CD8-positive, alpha-beta memory T cell (primary cell): ENCODE measurements around the gene NOD2. TPM values are rescaled to one million over a fixed set of nuclear protein-coding genes. Genes with fewer than 3 reads are reported as not detected.

Experiments
- CTCF ChIA-PET: fragments of 350-600 bp; sonication (Branson Sonifier 250); formaldehyde crosslinking; loops from one replicate; lab custom pipeline; 2021; ENCODE audit warnings: antibody characterized with exemption; lab: Charles Lee
- POLR2A ChIA-PET: fragments of 350-600 bp; sonication (Branson Sonifier 250); formaldehyde crosslinking; loops from one replicate; lab custom pipeline; 2021; ENCODE audit warnings: antibody characterized with exemption; lab: Charles Lee
- DNase-seq, 5 donors: peaks; one replicate each; pipeline versions ENCODE4 v3.0.0 to v3.0.0-alpha.2; 2020 to 2022; ENCODE audit warnings: mixed read lengths in 1 of 5
- H3K27ac ChIP-seq: one replicate; pipeline ENCODE4 v1.7.0; 2013; ENCODE audit warnings: low read depth, mild to moderate bottlenecking, low read length, moderate library complexity
- H3K27me3 ChIP-seq: 2 replicates; pipeline ENCODE4 v1.7.0; 2013; ENCODE audit warnings: low read length, mild to moderate bottlenecking; ENCODE audit not compliant: insufficient read depth, poor library complexity, severe bottlenecking
- H3K36me3 ChIP-seq: 2 replicates; pipeline ENCODE4 v1.7.0; 2013; ENCODE audit warnings: mild to moderate bottlenecking, low read length, moderate library complexity; ENCODE audit not compliant: insufficient read depth
- H3K4me1 ChIP-seq: 2 replicates; pipeline ENCODE4 v1.7.0; 2013; ENCODE audit warnings: mild to moderate bottlenecking, low read length, moderate library complexity; ENCODE audit not compliant: insufficient read depth
- H3K4me3 ChIP-seq: 2 replicates; pipeline ENCODE4 v1.7.0; 2013; ENCODE audit warnings: mild to moderate bottlenecking, low read length
- H3K9me3 ChIP-seq: 2 replicates; pipeline ENCODE4 v1.7.0; 2013; ENCODE audit warnings: mild to moderate bottlenecking, low read length
- H3K27ac Mint-ChIP-seq, 8 donors: one replicate each; pipeline ENCODE4 v1.8.0; 2020 to 2021; ENCODE audit warnings: mixed read lengths in 8 of 8, mild to moderate bottlenecking in 6 of 8, inconsistent platforms in 3 of 8, moderate library complexity in 3 of 8
- H3K27me3 Mint-ChIP-seq, 2 donors: one replicate each; pipeline ENCODE4 v1.8.0; 2020 to 2021; ENCODE audit warnings: mixed read lengths in 2 of 2, mild to moderate bottlenecking in 1 of 2, moderate library complexity in 1 of 2
- H3K36me3 Mint-ChIP-seq, 3 donors: one replicate each; pipeline ENCODE4 v1.8.0; 2020 to 2021; ENCODE audit warnings: mixed read lengths in 3 of 3, inconsistent platforms in 1 of 3, mild to moderate bottlenecking in 1 of 3
- H3K4me1 Mint-ChIP-seq, 3 donors: one replicate each; pipeline ENCODE4 v1.8.0; 2020 to 2021; ENCODE audit warnings: mixed read lengths in 3 of 3, inconsistent platforms in 1 of 3, mild to moderate bottlenecking in 1 of 3
- H3K4me3 Mint-ChIP-seq, 7 donors: one replicate each; pipeline ENCODE4 v1.8.0; 2020 to 2021; ENCODE audit warnings: mixed read lengths in 7 of 7, mild to moderate bottlenecking in 6 of 7, moderate library complexity in 4 of 7, inconsistent platforms in 2 of 7
- H3K9me3 Mint-ChIP-seq, 5 donors: one replicate each; pipeline ENCODE4 v1.8.0; 2020 to 2022; ENCODE audit warnings: mixed read lengths in 5 of 5, mild to moderate bottlenecking in 3 of 5, moderate library complexity in 2 of 5, inconsistent platforms in 1 of 5
- polyA plus RNA-seq: library from polyadenylated mRNA; unstranded; fragments of 300-500 nt; fragmentation: Illumina TruSeq; gene quantifications from one replicate; pipeline ENCODE4 v1.2.3, GENCODE V29; 2021
- total RNA-seq, 2 experiments: library from RNA; stranded (reverse); gene quantifications; one replicate each; pipeline ENCODE4 v1.2.3, GENCODE V29; 2021

The NOD2 gene
- total and polyA plus RNA-seq, 3 experiments from 2014 or later = 1.8 to 1.9 (median 1.8) TPM

- Mint-ChIP-seq H3K27me3 (peaks cover 0 to 1% of the 10 kb centered on the region in 2 donors), H3K4me1 (peaks cover 6 to 21% (median 16%) of the 10 kb centered on the region in 3 donors)
- CTCF ChIA-PET = no interaction called here
Measured at GRCh38 chr16:50711862-50712559, 18.6 kb downstream of the NOD2 start.

GRCh38 chr16:50712560-50712898 is 19.1 kb downstream of the NOD2 start:
- Mint-ChIP-seq H3K9me3 (no peaks in the 10 kb centered on the region), H3K36me3 (peaks cover 0 to 16% (median 6%) of the 10 kb centered on the region in 3 donors), H3K27me3 (no peaks in the 10 kb centered on the region), H3K27ac (peak overlapping the region in 1 of 8 donors; percentile 68), H3K4me3 (no peak overlapping the region), H3K4me1 (peaks cover 6 to 20% (median 16%) of the 10 kb centered on the region in 3 donors)
- Histone ChIP-seq H3K4me3 (no peak overlapping the region), H3K27me3 (no peaks in the 10 kb centered on the region), H3K4me1 (peaks cover 11% of the 10 kb centered on the region), H3K27ac (no peak overlapping the region), H3K9me3 (no peaks in the 10 kb centered on the region), H3K36me3 (no peaks in the 10 kb centered on the region)
- CTCF ChIA-PET = no interaction called here
- POLR2A ChIA-PET = no interaction called here
- DNase-seq = no peak

More at GRCh38 chr16:50711862-50712559, 18.6 kb downstream of the NOD2 start:
- Mint-ChIP-seq H3K36me3 (peaks cover 0 to 14% (median 6%) of the 10 kb centered on the region in 3 donors), H3K27ac (peak overlapping the region in 1 of 8 donors; percentile 68), H3K4me3 (no peak overlapping the region), H3K9me3 (no peaks in the 10 kb centered on the region)
- H3K27me3 ChIP-seq = no peaks in the 10 kb centered on the region
- no peak overlapping the region for H3K4me3 ChIP-seq
- no peak for DNase-seq
- H3K4me1 ChIP-seq = peaks cover 11% of the 10 kb centered on the region
- H3K27ac ChIP-seq = no peak overlapping the region
- POLR2A ChIA-PET = no interaction called here
- H3K9me3 ChIP-seq = no peaks in the 10 kb centered on the region
- H3K36me3 ChIP-seq = no peaks in the 10 kb centered on the region

GRCh38 chr16:50712956-50713355 is 19.6 kb downstream of the NOD2 start:
- no peak overlapping the region for H3K4me3 ChIP-seq
- no peak overlapping the region for H3K27ac Mint-ChIP-seq
- no peaks in the 10 kb centered on the region for H3K27me3 ChIP-seq
- H3K9me3 ChIP-seq = no peaks in the 10 kb centered on the region
- no peaks in the 10 kb centered on the region for H3K36me3 ChIP-seq
- ChIA-PET CTCF (no interaction called here), POLR2A (no interaction called here)
- peaks cover 0 to 16% (median 6%) of the 10 kb centered on the region in 3 donors for H3K36me3 Mint-ChIP-seq
- no peak for DNase-seq
- peaks cover 7 to 16% (median 15%) of the 10 kb centered on the region in 3 donors for H3K4me1 Mint-ChIP-seq
- no peak overlapping the region for H3K4me3 Mint-ChIP-seq
- H3K9me3 Mint-ChIP-seq = no peaks in the 10 kb centered on the region
- no peak overlapping the region for H3K27ac ChIP-seq
- peaks cover 11% of the 10 kb centered on the region for H3K4me1 ChIP-seq
- no peaks in the 10 kb centered on the region for H3K27me3 Mint-ChIP-seq

GRCh38 chr16:50717091-50717490 is 23.7 kb downstream of the NOD2 start:
- Histone ChIP-seq H3K36me3 (no peaks in the 10 kb centered on the region), H3K4me3 (no peak overlapping the region), H3K4me1 (peaks cover 22% of the 10 kb centered on the region), H3K27me3 (no peaks in the 10 kb centered on the region), H3K27ac (no peak overlapping the region), H3K9me3 (no peaks in the 10 kb centered on the region)
- Mint-ChIP-seq H3K27me3 (no peaks in the 10 kb centered on the region), H3K36me3 (peaks cover 0 to 8% (median 2%) of the 10 kb centered on the region in 3 donors), H3K4me3 (no peak overlapping the region), H3K4me1 (peaks cover 18 to 25% (median 24%) of the 10 kb centered on the region in 3 donors), H3K9me3 (no peaks in the 10 kb centered on the region), H3K27ac (peak overlapping the region in 2 of 8 donors; percentile 0 to 65)
- no peak for DNase-seq
- POLR2A ChIA-PET = interaction anchor here (1.4 kb wide), 1 partner anchor 27 kb away, joined by 3 read pairs; no protein-coding TSS in a partner anchor
- CTCF ChIA-PET = interaction anchor here (1.2 to 1.9 kb wide), 3 partner anchors 9 to 51 kb away, joined by 3 to 6 read pairs (median 4); no protein-coding TSS in a partner anchor

GRCh38 chr16:50717494-50717893 is 24.1 kb downstream of the NOD2 start:
- CTCF ChIA-PET = interaction anchor here (1.2 to 1.7 kb wide), 2 partner anchors 8 to 30 kb away, joined by 3 to 4 read pairs; no protein-coding TSS in a partner anchor
- Mint-ChIP-seq H3K4me1 (peaks cover 22 to 29% (median 28%) of the 10 kb centered on the region in 3 donors), H3K27me3 (no peaks in the 10 kb centered on the region), H3K9me3 (no peaks in the 10 kb centered on the region), H3K36me3 (peaks cover 0 to 5% (median 2%) of the 10 kb centered on the region in 3 donors), H3K4me3 (no peak overlapping the region), H3K27ac (peak overlapping the region in 3 of 8 donors; percentile 0 to 65 (median 9))
- Histone ChIP-seq H3K36me3 (no peaks in the 10 kb centered on the region), H3K9me3 (no peaks in the 10 kb centered on the region), H3K27me3 (no peaks in the 10 kb centered on the region), H3K27ac (no peak overlapping the region), H3K4me1 (peaks cover 26% of the 10 kb centered on the region), H3K4me3 (no peak overlapping the region)
- POLR2A ChIA-PET = interaction anchor here (0.6 kb wide), 1 partner anchor 24 kb away, joined by 3 read pairs; no protein-coding TSS in a partner anchor
- DNase-seq = no peak

- no peak overlapping the region for H3K4me3 ChIP-seq
- H3K27ac Mint-ChIP-seq = peak overlapping the region in 6 of 8 donors; percentile 27 to 90 (median 56)
- no peak overlapping the region for H3K27ac ChIP-seq
- ChIA-PET CTCF (interaction anchor here (1.1 to 2.8 kb wide), 3 partner anchors 23 to 88 kb away, joined by 3 to 15 read pairs (median 7); partner anchors contain the start of gene CYLD), POLR2A (interaction anchor here (0.6 kb wide), 1 partner anchor 23 kb away, joined by 3 read pairs; no protein-coding TSS in a partner anchor)
- H3K36me3 Mint-ChIP-seq = peaks cover 1 to 5% (median 2%) of the 10 kb centered on the region in 3 donors
- H3K27me3 Mint-ChIP-seq = no peaks in the 10 kb centered on the region
- H3K9me3 Mint-ChIP-seq = peaks cover 0 to 1% (median 0%) of the 10 kb centered on the region in 5 donors
- H3K36me3 ChIP-seq = no peaks in the 10 kb centered on the region
- no peaks in the 10 kb centered on the region for H3K27me3 ChIP-seq
- no peak overlapping the region for H3K4me3 Mint-ChIP-seq
- peaks cover 26 to 36% (median 35%) of the 10 kb centered on the region in 3 donors for H3K4me1 Mint-ChIP-seq
- H3K9me3 ChIP-seq = no peaks in the 10 kb centered on the region
- H3K4me1 ChIP-seq = peaks cover 29% of the 10 kb centered on the region
- DNase-seq = no peak
Measured at GRCh38 chr16:50718061-50718760, 24.8 kb downstream of the NOD2 start.

GRCh38 chr16:50718761-50719400 is 25.5 kb downstream of the NOD2 start:
- ChIA-PET CTCF (interaction anchor here (1.1 to 2.8 kb wide), 3 partner anchors 23 to 87 kb away, joined by 3 to 15 read pairs (median 7); partner anchors contain the start of gene CYLD), POLR2A (no interaction called here)

More at GRCh38 chr16:50718761-50719400, 25.5 kb downstream of the NOD2 start:
- H3K27ac Mint-ChIP-seq = peak overlapping the region in 7 of 8 donors; percentile 27 to 90 (median 65)
- Histone ChIP-seq H3K4me1 (peaks cover 29% of the 10 kb centered on the region), H3K27me3 (no peaks in the 10 kb centered on the region), H3K9me3 (peaks cover 3% of the 10 kb centered on the region), H3K4me3 (no peak overlapping the region), H3K27ac (no peak overlapping the region), H3K36me3 (no peaks in the 10 kb centered on the region)
- no peak for DNase-seq
- H3K4me3 Mint-ChIP-seq = no peak overlapping the region
- peaks cover 27 to 42% (median 42%) of the 10 kb centered on the region in 3 donors for H3K4me1 Mint-ChIP-seq
- peaks cover 1 to 9% (median 5%) of the 10 kb centered on the region in 3 donors for H3K36me3 Mint-ChIP-seq
- peaks cover 2 to 4% (median 2%) of the 10 kb centered on the region in 5 donors for H3K9me3 Mint-ChIP-seq
- no peaks in the 10 kb centered on the region for H3K27me3 Mint-ChIP-seq
